Measurements from ENCODE around the gene CD8A. TPM values are rescaled to one million over a fixed set of nuclear protein-coding genes. Genes with fewer than 3 reads are reported as not detected.

Gene CD8A
- polyA plus RNA-seq, 1 of the 3 experiments (the other 2 are of a cell fraction) = 0.05 TPM

GRCh38 chr2:86833315-86833714 is 42.6 kb upstream of the CD8A start (continued):
- no peak for TF ChIP-seq NRF1 (IDR thresholded peaks at IDR 0.05; ENCODE audit: low read depth, low read length)
- TF ChIP-seq IRF3 (IDR thresholded peaks at IDR 0.05; ENCODE audit: low read depth, low read length) = no peak
- TF ChIP-seq TAF1 (IDR thresholded peaks at IDR 0.05; ENCODE audit: borderline replicate concordance, low read depth, low read length) = no peak
- TF ChIP-seq YY1 (IDR thresholded peaks at IDR 0.05; ENCODE audit: low read depth) = no peak
- TF ChIP-seq FOXM1 (IDR thresholded peaks at IDR 0.05; ENCODE audit: low read depth) = no peak
- no peak for TF ChIP-seq PBX3 (IDR thresholded peaks at IDR 0.05)
- TF ChIP-seq GABPA (IDR thresholded peaks at IDR 0.05; ENCODE audit: low read depth) = no peak
- no peak for TF ChIP-seq FOSL2 (IDR thresholded peaks at IDR 0.05; ENCODE audit: borderline replicate concordance, low read depth)

GRCh38 chr2:86832334-86833096 is 41.8 kb upstream of the CD8A start:
- Histone ChIP-seq H2AFZ (ENCODE audit: low read depth) (no peak overlapping the region), H3K79me2 (ENCODE audit: insufficient read depth) (no peaks in the 10 kb centered on the region), H3K36me3 (replicated peaks in 1 of 2; ENCODE audit: control insufficient read depth in 1 of 2, insufficient read depth in 2 of 2, low read length in 1 of 2) (no peaks in the 10 kb centered on the region), H3K4me2 (no peak overlapping the region), H4K20me1 (ENCODE audit: insufficient read depth) (no peaks in the 10 kb centered on the region), H3K27me3 (ENCODE audit: insufficient read depth) (peaks cover 2% of the 10 kb centered on the region; the same call in 1 of the 2 replicates), H3K4me3 (ENCODE audit: low read depth in 2 of 2, low read length in 1 of 2) (no peak overlapping the region), H3F3A (replicated peaks; ENCODE audit: insufficient read depth) (no peaks in the 10 kb centered on the region), H3K9ac (no peak overlapping the region), H3K9me2 (no peaks in the 10 kb centered on the region), H3K9me3 (no peaks in the 10 kb centered on the region), H3K4me1 (ENCODE audit: control insufficient read depth in 1 of 2, insufficient read depth in 2 of 2, low read depth in 1 of 2, low read length in 1 of 2) (no peaks in the 10 kb centered on the region), H3K27ac (ENCODE audit: low read depth in 2 of 2, low read length in 1 of 2) (no peak overlapping the region)
- CTCF ChIA-PET = no interaction called here
- no peak for TF ChIP-seq USF2 (IDR thresholded peaks at IDR 0.05; ENCODE audit: borderline replicate concordance, low read depth, low read length)
- no peak for TF ChIP-seq CHD2 (IDR thresholded peaks at IDR 0.05; ENCODE audit: low read length, partially characterized antibody)
- WGBS (ENCODE audit: low lambda C conversion rate) = 85% methylated on average over 7 of the region's 7 CpGs
- no peak for DNase-seq
- POLR2A ChIA-PET = no interaction called here

- Histone ChIP-seq H3K4me3 (ENCODE audit: low read depth in 2 of 2, low read length in 1 of 2) (no peak overlapping the region), H3K9ac (no peak overlapping the region), H2AFZ (ENCODE audit: low read depth) (no peak overlapping the region), H3K79me2 (ENCODE audit: insufficient read depth) (no peaks in the 10 kb centered on the region), H3K4me1 (ENCODE audit: control insufficient read depth in 1 of 2, insufficient read depth in 2 of 2, low read depth in 1 of 2, low read length in 1 of 2) (no peaks in the 10 kb centered on the region), H3K9me2 (no peaks in the 10 kb centered on the region), H3K27ac (ENCODE audit: low read depth in 2 of 2, low read length in 1 of 2) (no peak overlapping the region), H3K4me2 (0 out of 2 replicates have a peak overlapping the region, but pooled peaks have one; percentile 15), H3K36me3 (replicated peaks in 1 of 2; ENCODE audit: control insufficient read depth in 1 of 2, insufficient read depth in 2 of 2, low read length in 1 of 2) (no peaks in the 10 kb centered on the region), H3K27me3 (ENCODE audit: insufficient read depth) (peaks cover 7% of the 10 kb centered on the region; the same call in 1 of the 2 replicates), H3K9me3 (no peaks in the 10 kb centered on the region), H4K20me1 (ENCODE audit: insufficient read depth) (no peaks in the 10 kb centered on the region), H3F3A (replicated peaks; ENCODE audit: insufficient read depth) (no peaks in the 10 kb centered on the region)
- WGBS (ENCODE audit: low lambda C conversion rate) = 29% methylated on average over 2 of the region's 2 CpGs
- CTCF ChIA-PET = interaction anchor here (0.8 kb wide), 1 partner anchor 23 kb away, joined by 3 read pairs; no protein-coding TSS in a partner anchor
- POLR2A ChIA-PET = no interaction called here
- TF ChIP-seq GABPA (IDR thresholded peaks at IDR 0.05; ENCODE audit: low read depth) (no peak), FOSL2 (IDR thresholded peaks at IDR 0.05; ENCODE audit: borderline replicate concordance, low read depth) (no peak), MXI1 (IDR thresholded peaks at IDR 0.05; ENCODE audit: low read depth, low read length) (no peak), SMC3 (IDR thresholded peaks at IDR 0.05; ENCODE audit: low read depth, low read length) (no peak), FOXM1 (IDR thresholded peaks at IDR 0.05; ENCODE audit: low read depth) (no peak), NFIC (IDR thresholded peaks at IDR 0.05; ENCODE audit: borderline replicate concordance) (no peak), RCOR1 (IDR thresholded peaks at IDR 0.05; ENCODE audit: low read length) (no peak), RAD21 (IDR thresholded peaks at IDR 0.05; ENCODE audit: low read length) (no peak), RXRA (IDR thresholded peaks at IDR 0.05; ENCODE audit: borderline replicate concordance, low read depth) (no peak), PBX3 (IDR thresholded peaks at IDR 0.05) (no peak)
- no peak for DNase-seq
Observed at GRCh38 chr2:86831537-86831936, 40.8 kb upstream of the CD8A start.
